HG03159 (cell line): ENCODE results near the gene IGF2BP2.
"Not testable (repeated sequence)": the region's sequence is repeated elsewhere in the genome, so short reads cannot be mapped to it uniquely, and the experiment has no call there.

Experiments
- ATAC-seq: cut with Tn5 transposase; IDR thresholded peaks from one replicate; pipeline ENCODE4 v1.9.1; 2021; ENCODE audit warnings: mild to moderate bottlenecking, moderate library complexity; ENCODE audit not compliant: unreplicated experiment

The IGF2BP2 gene

GRCh38 chr3:185647880-185648210 lies 177.0 kb downstream of the IGF2BP2 start:
- no peak for ATAC-seq

GRCh38 chr3:185647134-185647879 lies 177.5 kb downstream of the IGF2BP2 start:
- ATAC-seq, result no peak

GRCh38 chr3:185646382-185647133 lies 178.3 kb downstream of the IGF2BP2 start:
- peak; percentile 62 for ATAC-seq

GRCh38 chr3:185645596-185646381 lies 179.1 kb downstream of the IGF2BP2 start:
- ATAC-seq, result no peak

GRCh38 chr3:185645191-185645590 lies 179.7 kb downstream of the IGF2BP2 start:
- ATAC-seq, result not testable (repeated sequence)

GRCh38 chr3:185640308-185640707 lies 184.5 kb downstream of the IGF2BP2 start:
- no peak for ATAC-seq

- no peak for ATAC-seq
These were observed 185.1 kb downstream of the IGF2BP2 start for GRCh38 chr3:185639632-185640206.

GRCh38 chr3:185638651-185639050 lies 186.2 kb downstream of the IGF2BP2 start:
- ATAC-seq, result not testable (repeated sequence)

- no peak for ATAC-seq
These were observed 187.5 kb downstream of the IGF2BP2 start for GRCh38 chr3:185637388-185637787.

GRCh38 chr3:185632996-185633395 lies 191.8 kb downstream of the IGF2BP2 start:
- ATAC-seq, result no peak

GRCh38 chr3:185631508-185632206 lies 193.2 kb downstream of the IGF2BP2 start:
- no peak for ATAC-seq

GRCh38 chr3:185631108-185631507 lies 193.7 kb downstream of the IGF2BP2 start:
- ATAC-seq, result no peak

GRCh38 chr3:185630182-185630622 lies 194.6 kb downstream of the IGF2BP2 start:
- no peak for ATAC-seq

- no peak for ATAC-seq
These were observed 195.2 kb downstream of the IGF2BP2 start for GRCh38 chr3:185629554-185630181.

GRCh38 chr3:185625784-185626183 lies 199.1 kb downstream of the IGF2BP2 start:
- no peak for ATAC-seq

- ATAC-seq, result no peak
These were observed 200.7 kb downstream of the IGF2BP2 start for GRCh38 chr3:185623939-185624665.

- no peak for ATAC-seq
These were observed 211.8 kb downstream of the IGF2BP2 start for GRCh38 chr3:185613016-185613415.

GRCh38 chr3:185606196-185606595 lies 218.6 kb downstream of the IGF2BP2 start:
- no peak for ATAC-seq

- no peak for ATAC-seq
These were observed 219.3 kb downstream of the IGF2BP2 start for GRCh38 chr3:185605566-185605965.
